K562 (cell line): ENCODE measurements around the gene WDR90. TPM values are rescaled to one million over a fixed set of nuclear protein-coding genes. Genes with fewer than 3 reads are reported as not detected.

ENCODE experiments used
- CCAR2 ChIP-seq: fragments of 200-400 bp; formaldehyde crosslinking; IDR thresholded peaks from 2 replicates; pipeline ENCODE4 v1.6.1; 2017; ENCODE audit warnings: mild to moderate bottlenecking, low read depth, low read length
- CTBP1 ChIP-seq: fragments of 450-650 bp; IDR thresholded peaks from 2 replicates; pipeline ENCODE4 v1.6.1; 2016; ENCODE audit warnings: borderline replicate concordance
- ELK3 ChIP-seq: fragments of 450-650 bp; formaldehyde crosslinking; IDR thresholded peaks from 2 replicates; pipeline ENCODE4 v1.4.0; 2020; ENCODE audit warnings: mild to moderate bottlenecking
- GABPB2 ChIP-seq: fragments of 250-450 bp; sonication (Bioruptor Pico); conservative IDR thresholded peaks from 2 replicates; pipeline ENCODE4 v1.5.1; 2021; ENCODE audit warnings: mild to moderate bottlenecking
- GTF2E2 ChIP-seq: fragments of 200-800 bp; sonication (Bioruptor generic); IDR thresholded peaks from 2 replicates; pipeline ENCODE4 v1.6.1; 2016; ENCODE audit warnings: missing genetic modification characterization, missing compliant biosample characterization
- HNRNPL ChIP-seq: fragments of 200-400 bp; formaldehyde crosslinking; IDR thresholded peaks from 2 replicates; pipeline ENCODE4 v1.6.1; 2017; ENCODE audit warnings: low read depth, mild to moderate bottlenecking, low read length
- MAFF ChIP-seq: IDR thresholded peaks from 2 replicates; pipeline ENCODE4 v1.6.1; 2012; ENCODE audit warnings: low read length, improper control_type of control experiment
- NONO ChIP-seq, 2 experiments: fragments of 200-400 bp in 1 of 2; fragments of 450-650 bp in 1 of 2; formaldehyde crosslinking in 1 of 2; IDR thresholded peaks; 2 replicates each; pipeline ENCODE4 v1.6.1; 2017; ENCODE audit warnings: low read depth in 2 of 2, mild to moderate bottlenecking in 2 of 2, moderate library complexity in 2 of 2, low read length in 1 of 2
- NR2C2 ChIP-seq, 2 experiments: fragments of 200-800 bp in 1 of 2; sonication (Bioruptor generic) in 1 of 2; sonication (generic) in 1 of 2; formaldehyde crosslinking in 1 of 2; IDR thresholded peaks; 2 replicates each; pipeline versions ENCODE4 v1.6.1 to v1.8.0; 2016 to 2022; ENCODE audit warnings: mild to moderate bottlenecking in 1 of 2, missing compliant biosample characterization in 1 of 2, missing genetic modification characterization in 1 of 2, missing genetic modification reagents in 1 of 2
- POLR2H ChIP-seq: IDR thresholded peaks from 2 replicates; pipeline ENCODE4 v1.6.1; 2016; ENCODE audit warnings: missing genetic modification characterization, low read depth, mild to moderate bottlenecking, control low read depth, missing compliant biosample characterization, moderate library complexity
- RBFOX2 ChIP-seq: fragments of 200-400 bp; formaldehyde crosslinking; IDR thresholded peaks from 2 replicates; pipeline ENCODE4 v1.6.1; 2017; ENCODE audit warnings: low read depth, mild to moderate bottlenecking, low read length, moderate library complexity
- TAF7 ChIP-seq: fragments of 450-650 bp; IDR thresholded peaks from 2 replicates; pipeline ENCODE4 v1.6.1; 2016; ENCODE audit warnings: missing genetic modification characterization, missing compliant biosample characterization
- THAP7 ChIP-seq: fragments of 250-450 bp; sonication (Bioruptor Pico); IDR thresholded peaks from 2 replicates; pipeline ENCODE4 v1.5.0; 2021
- TSC22D4 ChIP-seq: fragments of 450-650 bp; IDR thresholded peaks from 2 replicates; pipeline ENCODE4 v1.6.1; 2016; ENCODE audit warnings: missing genetic modification characterization, missing biosample characterization, control low read depth
- ZNF143 ChIP-seq: sonication (generic); formaldehyde crosslinking; IDR thresholded peaks from 2 replicates; pipeline ENCODE4 v1.9.0; 2022; ENCODE audit warnings: mild to moderate bottlenecking, missing genetic modification reagents
- ZNF77 ChIP-seq: fragments of 250-450 bp; sonication (Bioruptor Pico); IDR thresholded peaks from 2 replicates; pipeline ENCODE4 v1.5.0; 2020
- ZNF780A ChIP-seq: fragments of 250-450 bp; sonication (Bioruptor Pico); IDR thresholded peaks from 2 replicates; pipeline ENCODE4 v1.5.0; 2021; ENCODE audit warnings: mild to moderate bottlenecking
- ZSCAN29 ChIP-seq: fragments of 450-650 bp; IDR thresholded peaks from 2 replicates; pipeline ENCODE4 v1.6.1; 2017
- polyA plus RNA-seq, 8 experiments: library from polyadenylated mRNA; depleted of rRNA in 4 of 8; stranded (reverse) in 5 of 8; unstranded in 3 of 8; fragments of >200 nt; fragmentation: Nextera tagmentation in 2 of 8; fragmentation: Illumina TruSeq in 1 of 8; extraction: Ambion mirVana in 2 of 8; extraction: Trizol in 1 of 8; gene quantifications; 2 replicates each; pipeline versions ENCODE4 v1.2.1 to v1.2.3, GENCODE V29; 2011 to 2014; ENCODE audit warnings: inconsistent platforms in 1 of 8, missing spikeins in 1 of 8
- total RNA-seq, 7 experiments: library from RNA; depleted of rRNA in 6 of 7; stranded (reverse); fragments of >200 nt in 6 of 7; fragmentation: Illumina TruSeq in 2 of 7; extraction: Trizol in 2 of 7; gene quantifications; 2 replicates each; pipeline versions ENCODE4 v1.2.1 to v1.2.3, GENCODE V29; 2011 to 2021; ENCODE audit warnings: low replicate concordance in 1 of 7
- TF ChIP-seq, protein P1 (sequence below): sonication (generic); formaldehyde crosslinking; IDR thresholded peaks from 2 replicates; pipeline ENCODE4 v1.8.0; 2022; ENCODE audit warnings: mild to moderate bottlenecking, low read depth, missing genetic modification reagents
- TF ChIP-seq, protein P2 (sequence below): fragments of 450-650 bp; IDR thresholded peaks from 2 replicates; pipeline ENCODE4 v1.6.1; 2018; ENCODE audit warnings: mild to moderate bottlenecking, low read depth; ENCODE audit not compliant: partially characterized antibody
- TF ChIP-seq, protein P3 (sequence below): fragments of 150-350 bp; IDR thresholded peaks from 2 replicates; pipeline ENCODE4 v1.6.1; 2014; ENCODE audit warnings: low read depth, mild to moderate bottlenecking, low read length, borderline replicate concordance

Gene WDR90
- total and polyA plus RNA-seq, 9 of the 15 experiments (the other 6 are each of a cell fraction or from before 2014, with no cell fraction given) = 0.44 to 12.6 (median 3.3) TPM

- TF ChIP-seq ZSCAN29 (no peak), GTF2E2 (no peak), MAFF (no peak), TAF7 (no peak), TSC22D4 (no peak), ZNF143 (CRISPR knock-in tag) (no peak), CCAR2 (no peak), THAP7 (CRISPR knock-in tag) (no peak), ZNF780A (CRISPR knock-in tag) (no peak), NR2C2 (CRISPR knock-in tag; IDR thresholded peaks at IDR 0.05) (no peak), NR2C2 (tag; IDR thresholded peaks at IDR 0.05) (no peak), HNRNPL (peak; percentile 32; the same call in 1 of the 2 replicates), RBFOX2 (peak; percentile 42; the same call in 1 of the 2 replicates), ELK3 (no peak), ZNF77 (CRISPR knock-in tag) (0 out of 2 replicates have a peak, but pooled peaks have one; percentile 40), CTBP1 (no peak), GABPB2 (CRISPR knock-in tag) (no peak), POLR2H (no peak), NONO (IDR thresholded peaks at IDR 0.05; ENCODE audit: low read depth in 2 of 2, low read length in 1 of 2) (no peak)
- TF ChIP-seq, protein P1, sequence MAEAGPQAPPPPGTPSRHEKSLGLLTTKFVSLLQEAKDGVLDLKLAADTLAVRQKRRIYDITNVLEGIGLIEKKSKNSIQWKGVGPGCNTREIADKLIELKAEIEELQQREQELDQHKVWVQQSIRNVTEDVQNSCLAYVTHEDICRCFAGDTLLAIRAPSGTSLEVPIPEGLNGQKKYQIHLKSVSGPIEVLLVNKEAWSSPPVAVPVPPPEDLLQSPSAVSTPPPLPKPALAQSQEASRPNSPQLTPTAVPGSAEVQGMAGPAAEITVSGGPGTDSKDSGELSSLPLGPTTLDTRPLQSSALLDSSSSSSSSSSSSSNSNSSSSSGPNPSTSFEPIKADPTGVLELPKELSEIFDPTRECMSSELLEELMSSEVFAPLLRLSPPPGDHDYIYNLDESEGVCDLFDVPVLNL (CRISPR knock-in tag) = no peak
- TF ChIP-seq, protein P2, sequence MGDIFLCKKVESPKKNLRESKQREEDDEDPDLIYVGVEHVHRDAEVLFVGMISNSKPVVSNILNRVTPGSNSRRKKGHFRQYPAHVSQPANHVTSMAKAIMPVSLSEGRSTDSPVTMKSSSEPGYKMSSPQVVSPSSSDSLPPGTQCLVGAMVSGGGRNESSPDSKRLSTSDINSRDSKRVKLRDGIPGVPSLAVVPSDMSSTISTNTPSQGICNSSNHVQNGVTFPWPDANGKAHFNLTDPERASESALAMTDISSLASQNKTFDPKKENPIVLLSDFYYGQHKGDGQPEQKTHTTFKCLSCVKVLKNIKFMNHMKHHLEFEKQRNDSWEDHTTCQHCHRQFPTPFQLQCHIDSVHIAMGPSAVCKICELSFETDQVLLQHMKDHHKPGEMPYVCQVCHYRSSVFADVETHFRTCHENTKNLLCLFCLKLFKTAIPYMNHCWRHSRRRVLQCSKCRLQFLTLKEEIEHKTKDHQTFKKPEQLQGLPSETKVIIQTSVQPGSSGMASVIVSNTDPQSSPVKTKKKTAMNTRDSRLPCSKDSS = no peak
- TF ChIP-seq, protein P3, sequence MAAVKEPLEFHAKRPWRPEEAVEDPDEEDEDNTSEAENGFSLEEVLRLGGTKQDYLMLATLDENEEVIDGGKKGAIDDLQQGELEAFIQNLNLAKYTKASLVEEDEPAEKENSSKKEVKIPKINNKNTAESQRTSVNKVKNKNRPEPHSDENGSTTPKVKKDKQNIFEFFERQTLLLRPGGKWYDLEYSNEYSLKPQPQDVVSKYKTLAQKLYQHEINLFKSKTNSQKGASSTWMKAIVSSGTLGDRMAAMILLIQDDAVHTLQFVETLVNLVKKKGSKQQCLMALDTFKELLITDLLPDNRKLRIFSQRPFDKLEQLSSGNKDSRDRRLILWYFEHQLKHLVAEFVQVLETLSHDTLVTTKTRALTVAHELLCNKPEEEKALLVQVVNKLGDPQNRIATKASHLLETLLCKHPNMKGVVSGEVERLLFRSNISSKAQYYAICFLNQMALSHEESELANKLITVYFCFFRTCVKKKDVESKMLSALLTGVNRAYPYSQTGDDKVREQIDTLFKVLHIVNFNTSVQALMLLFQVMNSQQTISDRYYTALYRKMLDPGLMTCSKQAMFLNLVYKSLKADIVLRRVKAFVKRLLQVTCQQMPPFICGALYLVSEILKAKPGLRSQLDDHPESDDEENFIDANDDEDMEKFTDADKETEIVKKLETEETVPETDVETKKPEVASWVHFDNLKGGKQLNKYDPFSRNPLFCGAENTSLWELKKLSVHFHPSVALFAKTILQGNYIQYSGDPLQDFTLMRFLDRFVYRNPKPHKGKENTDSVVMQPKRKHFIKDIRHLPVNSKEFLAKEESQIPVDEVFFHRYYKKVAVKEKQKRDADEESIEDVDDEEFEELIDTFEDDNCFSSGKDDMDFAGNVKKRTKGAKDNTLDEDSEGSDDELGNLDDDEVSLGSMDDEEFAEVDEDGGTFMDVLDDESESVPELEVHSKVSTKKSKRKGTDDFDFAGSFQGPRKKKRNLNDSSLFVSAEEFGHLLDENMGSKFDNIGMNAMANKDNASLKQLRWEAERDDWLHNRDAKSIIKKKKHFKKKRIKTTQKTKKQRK = no peak
Measured at GRCh38 chr16:674214-674881, 25.2 kb downstream of the WDR90 start (continued).
